LNCaP clone FGC (cell line): ENCODE results near the gene IQGAP2.

Source experiments
- DNase-seq: peaks from one replicate; pipeline ENCODE4 v3.0.0-alpha.2; 2011; ENCODE audit warnings: low read depth
- H3K4me3 ChIP-seq: 2 replicates; pipeline ENCODE4 v1.5.1; 2011; ENCODE audit warnings: mild to moderate bottlenecking, low read depth, low read length, control low read depth
- TF ChIP-seq, protein P1 (sequence below): IDR thresholded peaks from 2 replicates; pipeline ENCODE4 v1.5.1; 2012; ENCODE audit warnings: mild to moderate bottlenecking; ENCODE audit not compliant: control insufficient read depth, insufficient read depth; ENCODE audit errors: extremely low read depth

IQGAP2 gene

DNA sequence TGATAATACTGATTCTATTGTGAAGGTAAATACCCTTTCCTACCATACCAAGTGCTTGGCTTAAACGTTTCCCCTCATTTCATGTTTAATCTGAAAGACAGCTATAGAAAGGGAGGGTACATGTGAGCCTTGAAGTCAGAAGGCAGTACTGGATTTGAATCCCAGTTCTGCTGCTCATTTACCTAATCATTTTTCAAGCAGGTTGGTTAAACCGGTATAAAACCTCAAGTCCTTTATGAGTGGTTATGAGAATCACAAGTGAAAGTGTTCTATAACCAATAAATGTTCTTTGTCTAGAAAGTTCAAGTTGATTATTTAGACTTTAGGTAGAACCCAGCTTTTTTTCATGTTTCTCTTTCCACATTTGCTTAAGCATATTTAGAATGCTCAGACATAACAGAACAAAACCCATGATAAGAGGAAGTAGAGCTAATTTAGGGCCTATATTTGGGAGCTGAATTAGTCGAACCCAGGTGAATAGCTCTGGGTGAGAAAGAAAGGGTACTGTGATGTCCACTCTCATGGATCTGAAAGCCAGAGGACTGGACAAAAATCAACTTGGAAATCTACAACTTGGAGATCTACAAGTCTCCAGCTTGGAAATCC lies 249.8 kb downstream of the IQGAP2 start:
- no peak overlapping the region for H3K4me3 ChIP-seq
- TF ChIP-seq, protein P1, sequence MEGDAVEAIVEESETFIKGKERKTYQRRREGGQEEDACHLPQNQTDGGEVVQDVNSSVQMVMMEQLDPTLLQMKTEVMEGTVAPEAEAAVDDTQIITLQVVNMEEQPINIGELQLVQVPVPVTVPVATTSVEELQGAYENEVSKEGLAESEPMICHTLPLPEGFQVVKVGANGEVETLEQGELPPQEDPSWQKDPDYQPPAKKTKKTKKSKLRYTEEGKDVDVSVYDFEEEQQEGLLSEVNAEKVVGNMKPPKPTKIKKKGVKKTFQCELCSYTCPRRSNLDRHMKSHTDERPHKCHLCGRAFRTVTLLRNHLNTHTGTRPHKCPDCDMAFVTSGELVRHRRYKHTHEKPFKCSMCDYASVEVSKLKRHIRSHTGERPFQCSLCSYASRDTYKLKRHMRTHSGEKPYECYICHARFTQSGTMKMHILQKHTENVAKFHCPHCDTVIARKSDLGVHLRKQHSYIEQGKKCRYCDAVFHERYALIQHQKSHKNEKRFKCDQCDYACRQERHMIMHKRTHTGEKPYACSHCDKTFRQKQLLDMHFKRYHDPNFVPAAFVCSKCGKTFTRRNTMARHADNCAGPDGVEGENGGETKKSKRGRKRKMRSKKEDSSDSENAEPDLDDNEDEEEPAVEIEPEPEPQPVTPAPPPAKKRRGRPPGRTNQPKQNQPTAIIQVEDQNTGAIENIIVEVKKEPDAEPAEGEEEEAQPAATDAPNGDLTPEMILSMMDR, result no peak
- DNase-seq, result no peak

DNA sequence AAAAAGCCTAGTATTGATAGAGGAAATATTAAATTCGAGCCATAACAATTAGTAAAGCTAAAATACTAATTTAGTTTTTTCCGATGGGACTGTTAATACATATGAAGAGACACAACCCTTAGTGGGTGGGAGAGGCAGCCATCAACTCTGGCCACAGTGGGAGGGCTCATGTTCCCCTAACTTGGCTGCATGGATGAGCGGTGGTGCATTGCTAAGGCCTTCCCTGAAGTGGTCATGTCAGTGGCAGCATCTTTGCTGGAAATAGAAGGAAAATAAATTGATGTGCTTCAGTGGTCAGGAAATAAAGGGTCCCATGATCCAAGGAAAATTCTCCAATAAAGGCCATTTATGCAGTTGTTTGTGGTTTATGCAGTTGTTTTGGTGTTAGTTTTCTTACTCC lies 254.0 kb downstream of the IQGAP2 start:
- DNase-seq, result no peak
- TF ChIP-seq, protein P1, result no peak
- H3K4me3 ChIP-seq, result no peak overlapping the region

DNA sequence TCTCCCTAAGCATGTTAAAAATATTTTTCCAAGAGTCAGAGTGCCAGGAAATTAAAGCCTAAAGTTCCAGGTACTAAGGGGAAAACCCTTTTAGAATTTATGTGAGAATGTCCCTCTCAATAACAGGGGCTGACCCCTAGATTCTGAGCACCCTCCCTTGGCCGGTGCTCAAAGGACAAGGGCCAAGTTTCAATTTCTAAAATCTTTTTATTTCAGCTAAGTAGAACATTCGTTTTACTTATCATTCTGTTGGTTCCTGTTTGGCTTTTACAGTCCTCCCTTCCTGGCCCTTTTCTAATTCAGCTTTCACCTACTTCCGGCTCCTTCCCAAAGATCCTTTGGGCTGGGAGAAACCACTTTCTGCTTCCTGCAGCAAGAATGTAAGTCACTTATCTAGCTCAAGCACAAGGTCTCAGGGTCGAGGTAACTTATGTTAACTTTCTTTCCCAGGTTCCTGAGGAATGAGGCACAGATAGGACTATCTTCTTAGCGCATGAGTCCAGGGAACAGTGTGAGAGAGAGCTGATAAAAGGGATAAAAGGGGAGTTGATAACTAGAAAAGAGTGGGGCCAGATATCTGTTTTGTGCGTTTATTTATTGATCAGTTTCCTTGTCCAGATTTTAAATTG lies 254.7 kb downstream of the IQGAP2 start:
- no peak for DNase-seq
- TF ChIP-seq, protein P1, result no peak
- H3K4me3 ChIP-seq, result no peak overlapping the region

DNA sequence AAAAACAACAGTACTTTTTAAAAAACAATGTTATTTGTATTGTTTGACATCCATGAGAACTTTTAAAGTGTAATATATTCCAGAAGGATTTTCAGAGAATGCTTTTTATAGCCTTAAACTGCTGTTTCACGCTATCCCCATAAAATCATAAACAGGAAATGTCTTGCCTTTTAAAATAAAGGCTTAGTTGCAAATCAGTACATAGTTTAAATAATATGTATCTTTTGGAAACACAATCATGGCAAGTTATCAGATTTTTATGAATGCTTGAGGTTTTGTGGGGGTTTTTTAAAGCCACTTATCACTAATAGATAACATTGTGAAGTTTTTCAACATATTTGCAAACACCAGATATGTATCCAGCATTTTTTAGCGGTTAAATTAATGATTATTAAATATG lies 257.3 kb downstream of the IQGAP2 start:
- H3K4me3 ChIP-seq, result no peak overlapping the region
- TF ChIP-seq, protein P1, result no peak
- no peak for DNase-seq

DNA sequence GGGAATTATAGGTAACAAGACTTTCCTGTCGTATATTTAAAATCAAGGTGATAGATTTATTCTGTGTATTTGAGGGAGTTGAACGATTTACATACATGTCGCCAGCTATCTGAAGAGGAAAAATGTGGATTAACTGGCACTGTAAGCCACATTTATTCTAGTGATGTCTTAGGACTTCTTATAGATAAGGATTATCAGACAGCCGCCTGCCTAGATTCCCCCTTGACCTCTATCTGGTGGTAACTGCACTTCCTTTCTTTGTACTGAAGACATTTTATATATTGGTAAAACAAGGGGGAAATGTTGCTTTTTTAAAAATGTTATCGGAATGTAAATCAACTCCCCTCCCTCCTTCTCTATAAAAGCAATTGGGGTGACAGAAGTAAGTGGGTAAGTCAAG lies 259.4 kb downstream of the IQGAP2 start:
- no peak overlapping the region for H3K4me3 ChIP-seq
- DNase-seq, result no peak
- TF ChIP-seq, protein P1, result no peak

DNA sequence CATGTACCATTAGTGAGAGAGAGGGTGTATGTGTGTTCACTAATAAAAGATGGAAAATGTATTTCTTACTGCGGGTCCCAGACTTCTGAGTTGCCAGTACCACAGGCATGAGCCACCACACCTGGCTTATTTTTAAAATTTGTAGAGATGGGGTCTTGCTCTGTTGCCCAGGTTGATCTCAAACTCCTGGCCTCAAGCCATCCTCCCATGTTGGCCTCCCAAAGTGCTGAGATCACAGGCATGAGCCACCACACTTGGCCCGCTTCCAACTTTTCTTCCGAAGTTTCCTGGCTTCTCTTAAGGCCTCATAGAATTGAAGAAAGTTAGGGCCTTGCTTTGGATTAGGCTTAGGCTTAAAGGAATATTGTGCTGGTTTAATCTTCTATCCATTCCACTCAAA lies 260.5 kb downstream of the IQGAP2 start:
- no peak for DNase-seq
- no peak overlapping the region for H3K4me3 ChIP-seq
- TF ChIP-seq, protein P1, result no peak

DNA sequence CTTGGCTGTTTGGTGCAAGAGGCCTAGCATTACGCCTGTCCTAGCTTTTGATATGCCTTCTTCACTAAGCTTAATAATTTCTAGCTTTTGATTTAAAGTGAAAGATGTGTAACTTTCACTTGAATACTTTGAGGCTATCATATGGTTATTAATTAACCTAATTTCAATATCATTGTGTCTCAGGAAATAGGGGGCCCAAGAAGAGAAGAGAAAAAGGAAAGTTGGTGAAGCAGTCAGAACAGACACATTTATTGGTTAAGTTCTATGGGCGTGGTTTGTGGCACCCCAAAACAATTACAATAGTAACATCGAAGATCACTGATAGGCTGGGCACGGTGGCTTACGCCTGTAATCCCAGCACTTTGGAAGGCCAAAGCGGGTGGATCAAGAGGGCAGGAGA lies 261.0 kb downstream of the IQGAP2 start:
- TF ChIP-seq, protein P1, result no peak
- no peak overlapping the region for H3K4me3 ChIP-seq
- DNase-seq, result no peak
